ENCODE data around the gene PRDM16. TPM values are rescaled to one million over a fixed set of nuclear protein-coding genes. Genes with fewer than 3 reads are reported as not detected.

The PRDM16 gene
- total RNA-seq, 1 experiment from 2014 or later: 22.3 TPM

GRCh38 chr1:3459940-3460671 is 391.1 kb downstream of the PRDM16 start:
- ChIA-PET POLR2A (no interaction called here), CTCF (no interaction called here)
- Histone ChIP-seq H3K4me1 (ENCODE audit: control insufficient read depth, insufficient read depth, low read length) (peaks cover 7% of the 10 kb centered on the region; the same call in 1 of the 2 replicates), H3K27me3 (ENCODE audit: control insufficient read depth, insufficient read depth, low read length) (no peaks in the 10 kb centered on the region), H3K36me3 (ENCODE audit: control insufficient read depth, insufficient read depth, low read length) (no peaks in the 10 kb centered on the region), H3K9me3 (ENCODE audit: control insufficient read depth, insufficient read depth, low read depth, low read length) (no peaks in the 10 kb centered on the region), H3K4me3 (ENCODE audit: low read depth in 2 of 2, low read length in 2 of 2) (no peak overlapping the region), H3K27ac (ENCODE audit: low read length) (no peak overlapping the region)
- no peak for ATAC-seq
- BruUV-seq (replicated peaks): no TSS peak
- no peak for DNase-seq (ENCODE audit: low read depth, low spot score)
- TF ChIP-seq REST (IDR thresholded peaks at IDR 0.05; ENCODE audit: insufficient read depth in 1 of 2, low read depth in 2 of 2, low read length in 1 of 2): no peak
- TF ChIP-seq POLR2AphosphoS5 (IDR thresholded peaks at IDR 0.05; ENCODE audit: low read depth, low read length): no peak
- TF ChIP-seq CTCF (IDR thresholded peaks at IDR 0.05): no peak
- no peak for TF ChIP-seq SIN3A (IDR thresholded peaks at IDR 0.05; ENCODE audit: borderline replicate concordance, insufficient read depth, low read depth, low read length)
- no peak for TF ChIP-seq TCF7L2 (IDR thresholded peaks at IDR 0.05; ENCODE audit: low read depth, low read length)
- intact Hi-C loops (cut with micrococcal nuclease; ENCODE audit: unreplicated experiment): no loop called here
- in situ Hi-C loops (cut with HindIII; ENCODE audit: low pct_unique_long_range_greater_than_20kb, low sequenced_read_pairs): no loop called here

- BruUV-seq (replicated peaks): no TSS peak
- ChIA-PET CTCF (no interaction called here), POLR2A (no interaction called here)
- Histone ChIP-seq H3K27ac (ENCODE audit: low read length) (no peak overlapping the region), H3K4me3 (ENCODE audit: low read depth in 2 of 2, low read length in 2 of 2) (no peak overlapping the region), H3K27me3 (ENCODE audit: control insufficient read depth, insufficient read depth, low read length) (no peaks in the 10 kb centered on the region), H3K9me3 (ENCODE audit: control insufficient read depth, insufficient read depth, low read depth, low read length) (no peaks in the 10 kb centered on the region), H3K4me1 (ENCODE audit: control insufficient read depth, insufficient read depth, low read length) (0 out of 2 replicates have a peak, but pooled peaks cover 4% of the 10 kb centered on the region), H3K36me3 (ENCODE audit: control insufficient read depth, insufficient read depth, low read length) (no peaks in the 10 kb centered on the region)
- DNase-seq (ENCODE audit: low read depth, low spot score) (no peak), ATAC-seq (no peak)
- TF ChIP-seq REST (IDR thresholded peaks at IDR 0.05; ENCODE audit: insufficient read depth in 1 of 2, low read depth in 2 of 2, low read length in 1 of 2) (no peak), CTCF (IDR thresholded peaks at IDR 0.05) (no peak), POLR2AphosphoS5 (IDR thresholded peaks at IDR 0.05; ENCODE audit: low read depth, low read length) (no peak), TCF7L2 (IDR thresholded peaks at IDR 0.05; ENCODE audit: low read depth, low read length) (no peak), SIN3A (IDR thresholded peaks at IDR 0.05; ENCODE audit: borderline replicate concordance, insufficient read depth, low read depth, low read length) (no peak)
- in situ Hi-C loops (cut with HindIII; ENCODE audit: low pct_unique_long_range_greater_than_20kb, low sequenced_read_pairs): no loop called here
- intact Hi-C loops (cut with micrococcal nuclease; ENCODE audit: unreplicated experiment): no loop called here
These were observed 391.7 kb downstream of the PRDM16 start for GRCh38 chr1:3460672-3461131.
